Fibroblast of lung (primary cell): Measurements from ENCODE around the gene TREML4.

Experiments used
- EZH2 ChIP-seq: IDR thresholded peaks from 2 replicates; pipeline ENCODE4 v1.5.1; 2012; ENCODE audit warnings: low read length, control low read depth, mild to moderate bottlenecking; ENCODE audit errors: missing control alignments
- TF ChIP-seq, protein P1 (sequence below), 2 donors: IDR thresholded peaks in 1 of 2; conservative IDR thresholded peaks in 1 of 2; 1 replicate in 1 of 2; 2 replicates in 1 of 2; pipeline ENCODE4 v1.5.1; 2011 to 2012; ENCODE audit warnings: low read length in 2 of 2, control low read depth in 1 of 2, inconsistent platforms in 1 of 2, low read depth in 1 of 2, mild to moderate bottlenecking in 1 of 2

DNA sequence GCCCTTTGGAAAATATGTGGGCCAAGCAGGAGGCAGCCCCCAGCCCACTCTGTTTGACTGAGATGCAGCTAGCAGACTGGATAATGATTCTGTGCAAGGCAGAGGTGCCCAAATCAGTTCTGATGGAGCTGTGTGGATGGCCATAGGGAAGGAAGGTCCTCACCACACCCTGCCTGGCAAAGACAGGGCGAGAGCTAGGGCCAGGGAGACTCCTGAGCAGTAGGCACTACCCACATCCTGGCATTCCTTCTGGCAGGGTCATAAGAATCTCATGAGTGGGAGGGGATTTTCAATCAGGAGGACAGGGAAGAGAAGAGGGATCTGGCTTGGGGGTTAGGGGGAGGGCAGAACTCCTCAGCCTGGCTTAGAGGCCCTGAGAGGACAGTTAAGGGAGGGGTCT lies 46.6 kb upstream of the TREML4 start:
- TF ChIP-seq, protein P1, sequence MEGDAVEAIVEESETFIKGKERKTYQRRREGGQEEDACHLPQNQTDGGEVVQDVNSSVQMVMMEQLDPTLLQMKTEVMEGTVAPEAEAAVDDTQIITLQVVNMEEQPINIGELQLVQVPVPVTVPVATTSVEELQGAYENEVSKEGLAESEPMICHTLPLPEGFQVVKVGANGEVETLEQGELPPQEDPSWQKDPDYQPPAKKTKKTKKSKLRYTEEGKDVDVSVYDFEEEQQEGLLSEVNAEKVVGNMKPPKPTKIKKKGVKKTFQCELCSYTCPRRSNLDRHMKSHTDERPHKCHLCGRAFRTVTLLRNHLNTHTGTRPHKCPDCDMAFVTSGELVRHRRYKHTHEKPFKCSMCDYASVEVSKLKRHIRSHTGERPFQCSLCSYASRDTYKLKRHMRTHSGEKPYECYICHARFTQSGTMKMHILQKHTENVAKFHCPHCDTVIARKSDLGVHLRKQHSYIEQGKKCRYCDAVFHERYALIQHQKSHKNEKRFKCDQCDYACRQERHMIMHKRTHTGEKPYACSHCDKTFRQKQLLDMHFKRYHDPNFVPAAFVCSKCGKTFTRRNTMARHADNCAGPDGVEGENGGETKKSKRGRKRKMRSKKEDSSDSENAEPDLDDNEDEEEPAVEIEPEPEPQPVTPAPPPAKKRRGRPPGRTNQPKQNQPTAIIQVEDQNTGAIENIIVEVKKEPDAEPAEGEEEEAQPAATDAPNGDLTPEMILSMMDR (conservative IDR thresholded peaks at IDR 0.05 in 1 of 2, IDR thresholded peaks at IDR 0.05 in 1 of 2; ENCODE audit: low read depth in 1 of 2, low read length in 2 of 2), result no peak
- TF ChIP-seq EZH2, result no peak
